Hypothalamus (tissue), 51 donors: ENCODE results near the gene CUEDC2.

Experiments
- DNase-seq, 51 donors: peaks; one replicate each; lab custom pipeline; 2025; lab: John Stamatoyannopoulos, UW

The CUEDC2 gene

DNA sequence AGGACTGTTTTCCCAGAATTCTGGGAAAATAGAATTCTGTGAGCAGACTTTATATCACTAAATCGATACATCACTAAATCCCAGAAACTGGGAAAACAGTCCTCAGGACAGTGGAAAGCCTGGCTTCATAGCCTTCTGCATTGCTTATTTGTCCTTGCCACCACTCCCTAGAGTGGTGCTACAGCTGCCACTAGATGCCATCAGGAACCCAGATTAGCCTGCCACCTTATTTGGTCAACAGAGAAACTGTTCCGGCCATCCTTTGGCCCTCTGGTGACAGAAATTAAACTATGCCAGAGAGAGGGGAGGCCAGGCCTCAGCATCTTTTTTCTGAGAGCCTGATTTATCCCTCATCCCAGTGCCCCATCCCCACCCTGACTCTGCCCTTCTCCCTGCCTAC lies 56.5 kb downstream of the CUEDC2 start:
- no peak for DNase-seq

GRCh38 chr10:102375250-102375649 lies 57.1 kb downstream of the CUEDC2 start:
- no peak for DNase-seq
